Activated CD8-positive, alpha-beta memory T cell treated with anti-CD3 and anti-CD28 coated beads, Interleukin-2, amount 50 U/mL, for 24 hours (primary cell): ENCODE results near the gene BLMH.

Source experiments
- DNase-seq: peaks from one replicate; pipeline ENCODE4 v3.0.0-alpha.2; 2020; ENCODE audit errors: extremely low read depth

The BLMH gene

GRCh38 chr17:30308406-30308805 lies 16.7 kb upstream of the BLMH start:
- no peak for DNase-seq

- no peak for DNase-seq
Observed at GRCh38 chr17:30304778-30305177, 13.0 kb upstream of the BLMH start.

- no peak for DNase-seq
Observed at GRCh38 chr17:30302241-30302640, 10.5 kb upstream of the BLMH start.

- DNase-seq = no peak
Observed at GRCh38 chr17:30300818-30301217, 9.1 kb upstream of the BLMH start.

- no peak for DNase-seq
Observed at GRCh38 chr17:30299000-30299399, 7.3 kb upstream of the BLMH start.

GRCh38 chr17:30297715-30298114 lies 6.0 kb upstream of the BLMH start:
- DNase-seq = no peak

GRCh38 chr17:30296499-30297080 lies 4.8 kb upstream of the BLMH start:
- no peak for DNase-seq

GRCh38 chr17:30292286-30292858 lies 628 bp upstream of the BLMH start:
- DNase-seq = no peak

GRCh38 chr17:30290696-30291542 lies 825 bp downstream of the BLMH start:
- DNase-seq = peak; percentile 8

- no peak for DNase-seq
Observed at GRCh38 chr17:30290077-30290476, 1.7 kb downstream of the BLMH start.

- no peak for DNase-seq
Observed at GRCh38 chr17:30279156-30279555, 12.6 kb downstream of the BLMH start.

- no peak for DNase-seq
Observed at GRCh38 chr17:30278032-30278431, 13.7 kb downstream of the BLMH start.

GRCh38 chr17:30275911-30276310 lies 15.8 kb downstream of the BLMH start:
- DNase-seq = no peak

GRCh38 chr17:30274887-30275286 lies 16.9 kb downstream of the BLMH start:
- no peak for DNase-seq

GRCh38 chr17:30273373-30273772 lies 18.4 kb downstream of the BLMH start:
- no peak for DNase-seq

- DNase-seq = no peak
Observed at GRCh38 chr17:30271102-30271501, 20.6 kb downstream of the BLMH start.

- no peak for DNase-seq
Observed at GRCh38 chr17:30267625-30268024, 24.1 kb downstream of the BLMH start.

GRCh38 chr17:30263552-30264333 lies 28.0 kb downstream of the BLMH start:
- no peak for DNase-seq

- no peak for DNase-seq
Observed at GRCh38 chr17:30256756-30257506, 34.8 kb downstream of the BLMH start.

- no peak for DNase-seq
Observed at GRCh38 chr17:30254150-30254549, 37.6 kb downstream of the BLMH start.

- no peak for DNase-seq
Observed at GRCh38 chr17:30253312-30253711, 38.4 kb downstream of the BLMH start.

- no peak for DNase-seq
Observed at GRCh38 chr17:30251931-30252330, 39.8 kb downstream of the BLMH start.
